GM12878 (cell line): Measurements from ENCODE around the gene ITIH6. TPM values are rescaled to one million over a fixed set of nuclear protein-coding genes. Genes with fewer than 3 reads are reported as not detected.

Experiments
- ATAC-seq: fragments of 200-7000 bp; cut with Tn5 transposase; 3 replicates; pipeline ENCODE4 v1.9.1; 2020; ENCODE audit warnings: mild to moderate bottlenecking, moderate library complexity
- BruUV-seq: library from RNA; stranded (reverse); fragments of 400-500 nt; replicated peaks from 2 replicates; lab custom pipeline; 2021; lab: Mats Ljungman, UMichigan
- CTCF ChIA-PET: fragments of 300-600 bp; sonication (Branson Sonifier 250); formaldehyde crosslinking; extraction: SDS; loops from one replicate; lab custom pipeline; 2021; ENCODE audit warnings: inconsistent platforms; lab: Yijun Ruan, JAX
- POLR2A ChIA-PET: fragments of 350-600 bp; formaldehyde crosslinking; extraction: SDS; loops from one replicate; lab custom pipeline; 2021; ENCODE audit warnings: inconsistent platforms; lab: Charles Lee
- RAD21 ChIA-PET: fragments of 300-600 bp; sonication (Branson Sonifier 250); formaldehyde crosslinking; loops from one replicate; lab custom pipeline; 2023; ENCODE audit warnings: antibody characterized with exemption; ENCODE audit not compliant: unreplicated experiment; lab: Charles Lee
- SMC1A ChIA-PET: fragments of 300-600 bp; sonication (Branson Sonifier 250); formaldehyde crosslinking; loops from one replicate; lab custom pipeline; 2023; ENCODE audit not compliant: unreplicated experiment, uncharacterized antibody; lab: Charles Lee
- DNase-seq: peaks from one replicate; pipeline ENCODE4 v3.0.0-alpha.2; 2011; ENCODE audit warnings: low read depth, low spot score
- FAIRE-seq: peaks from 3 replicates; lab custom pipeline; 2011; peaks lifted over from hg19 to GRCh38; lab: Jason Lieb, UNC
- H2AFZ ChIP-seq: 2 replicates; pipeline ENCODE4 v1.6.0; 2011; ENCODE audit warnings: low read depth, low read length, control low read depth; ENCODE audit not compliant: control insufficient read depth
- H3K27ac ChIP-seq: 2 replicates; pipeline ENCODE4 v1.5.1; 2011; ENCODE audit warnings: control low read depth; ENCODE audit not compliant: control insufficient read depth, insufficient read depth
- H3K27me3 ChIP-seq, 2 experiments: replicated peaks in 1 of 2; 2 replicates each; pipeline versions ENCODE4 v1.6.0 to v1.6.1; 2011; ENCODE audit warnings: low read length in 1 of 2; ENCODE audit not compliant: control insufficient read depth in 2 of 2, insufficient read depth in 2 of 2
- H3K36me3 ChIP-seq, 2 experiments: 2 replicates each; pipeline ENCODE4 v1.5.1; 2011; ENCODE audit warnings: low read length in 1 of 2; ENCODE audit not compliant: control insufficient read depth in 2 of 2, insufficient read depth in 2 of 2
- H3K4me1 ChIP-seq: 2 replicates; pipeline ENCODE4 v1.6.1; 2011; ENCODE audit warnings: mild to moderate bottlenecking, low read length, moderate library complexity, mixed read lengths; ENCODE audit not compliant: control insufficient read depth, insufficient read depth
- H3K4me2 ChIP-seq: 2 replicates; pipeline ENCODE4 v1.6.0; 2011; ENCODE audit warnings: control low read depth; ENCODE audit not compliant: control insufficient read depth, insufficient read depth
- H3K4me3 ChIP-seq: fragments of 200-600 bp; sonication (generic); 2 replicates; pipeline ENCODE4 v1.5.1; 2016
- H3K79me2 ChIP-seq: 2 replicates; pipeline ENCODE4 v1.6.0; 2011; ENCODE audit warnings: low read length; ENCODE audit not compliant: control insufficient read depth, insufficient read depth
- H3K9ac ChIP-seq: 2 replicates; pipeline ENCODE4 v1.8.0; 2011; ENCODE audit warnings: low read length, control low read depth, mixed read lengths; ENCODE audit not compliant: control insufficient read depth, insufficient read depth
- H3K9me3 ChIP-seq: replicated peaks from 3 replicates; pipeline ENCODE4 v1.5.1; 2011; ENCODE audit warnings: mild to moderate bottlenecking, low read length; ENCODE audit not compliant: control insufficient read depth, insufficient read depth
- H4K20me1 ChIP-seq: 2 replicates; pipeline ENCODE4 v1.6.0; 2011; ENCODE audit not compliant: control insufficient read depth, insufficient read depth
- CEBPZ ChIP-seq: fragments of 150-350 bp; IDR thresholded peaks from 2 replicates; pipeline ENCODE4 v1.6.1; 2016; ENCODE audit warnings: low read depth, low read length
- CHD1 ChIP-seq: IDR thresholded peaks from 2 replicates; pipeline ENCODE4 v1.6.1; 2012; ENCODE audit warnings: low read depth, low read length, improper control_type of control experiment
- ETV6 ChIP-seq, 2 experiments: fragments of 450-650 bp in 1 of 2; IDR thresholded peaks in 1 of 2; conservative IDR thresholded peaks in 1 of 2; 2 replicates each; pipeline ENCODE4 v1.6.1; 2014; ENCODE audit warnings: antibody characterized with exemption in 1 of 2, borderline replicate concordance in 1 of 2, low read depth in 1 of 2, mild to moderate bottlenecking in 1 of 2, moderate library complexity in 1 of 2
- FOXM1 ChIP-seq: IDR thresholded peaks from 2 replicates; pipeline ENCODE4 v1.6.1; 2012; ENCODE audit warnings: low read depth, mild to moderate bottlenecking, inconsistent platforms, low read length, moderate library complexity
- NFYB ChIP-seq: IDR thresholded peaks from 2 replicates; pipeline ENCODE4 v1.6.1; 2011; ENCODE audit warnings: low read depth, mild to moderate bottlenecking, low read length, improper control_type of control experiment, moderate library complexity; ENCODE audit not compliant: insufficient read depth
- NR2C2 ChIP-seq: IDR thresholded peaks from 2 replicates; pipeline ENCODE4 v1.6.1; 2011; ENCODE audit warnings: borderline replicate concordance, low read depth; ENCODE audit not compliant: control insufficient read depth, insufficient read length
- NRF1 ChIP-seq: conservative IDR thresholded peaks from 2 replicates; pipeline ENCODE4 v1.6.1; 2011; ENCODE audit warnings: mild to moderate bottlenecking, low read depth, low read length, improper control_type of control experiment
- SP1 ChIP-seq: IDR thresholded peaks from one replicate; pipeline ENCODE4 v1.6.1; 2011; ENCODE audit warnings: low read depth, low read length
- SRF ChIP-seq, 2 experiments: IDR thresholded peaks; 2 replicates each; pipeline ENCODE4 v1.6.1; 2011; ENCODE audit warnings: low read depth in 2 of 2, low read length in 2 of 2, mild to moderate bottlenecking in 1 of 2, moderate library complexity in 1 of 2
- ZSCAN29 ChIP-seq: fragments of 450-650 bp; IDR thresholded peaks from 2 replicates; pipeline ENCODE4 v1.6.1; 2017; ENCODE audit warnings: mild to moderate bottlenecking, moderate library complexity
- WGBS: methylation state at CpG from one replicate; pipeline ENCODE4 v1.1.6; 2016; ENCODE audit warnings: low lambda C conversion rate; ENCODE audit not compliant: insufficient replicate concordance, insufficient coverage; ENCODE audit errors: missing lambda C conversion rate; 5-methylcytosine and 5-hydroxymethylcytosine counted together
- in situ Hi-C: fragments of 300-500 bp; cut with MboI; formaldehyde crosslinking; loops from 9 replicates; pipeline ENCODE4 v1.14.3; 2018; ENCODE audit warnings: mixed read lengths
- intact Hi-C: fragments of 100-400 bp; cut with micrococcal nuclease; formaldehyde crosslinking; loops from one replicate; pipeline ENCODE4 v1.14.2; 2022; ENCODE audit not compliant: unreplicated experiment
- polyA plus RNA-seq, 11 experiments: library from polyadenylated mRNA; depleted of rRNA in 4 of 11; unstranded in 6 of 11; stranded (reverse) in 5 of 11; fragments of >200 nt; fragmentation: Nextera tagmentation in 4 of 11; fragmentation: Illumina TruSeq in 1 of 11; extraction: Ambion mirVana in 4 of 11; extraction: Trizol in 1 of 11; gene quantifications; 1 replicate in 1 of 11; 2 replicates in 10 of 11; pipeline versions ENCODE4 v1.2.1 to v1.2.3, GENCODE V29; 2011 to 2016; ENCODE audit warnings: inconsistent platforms in 2 of 11, missing spikeins in 2 of 11, low read depth in 1 of 11
- total RNA-seq, 4 experiments: library from RNA; depleted of rRNA in 3 of 4; stranded (reverse); fragments of >200 nt in 3 of 4; fragmentation: Illumina TruSeq in 1 of 4; extraction: Trizol in 1 of 4; gene quantifications; 2 replicates each; pipeline versions ENCODE4 v1.2.1 to v1.2.3, GENCODE V29; 2013 to 2021
- TF ChIP-seq, protein P1 (sequence below): IDR thresholded peaks from 2 replicates; pipeline ENCODE4 v1.6.1; 2012; ENCODE audit warnings: low read depth, low read length, improper control_type of control experiment
- TF ChIP-seq, protein P2 (sequence below): fragments of 450-650 bp; IDR thresholded peaks from 2 replicates; pipeline ENCODE4 v1.6.1; 2017; ENCODE audit warnings: low read depth, mild to moderate bottlenecking, moderate library complexity
- TF ChIP-seq, protein P3 (sequence below), 3 experiments: IDR thresholded peaks in 2 of 3; conservative IDR thresholded peaks in 1 of 3; 2 replicates each; pipeline ENCODE4 v1.5.1; 2011; ENCODE audit warnings: low read depth in 3 of 3, low read length in 3 of 3, mild to moderate bottlenecking in 3 of 3, control low read depth in 2 of 3, moderate library complexity in 2 of 3, inconsistent platforms in 1 of 3, mixed read lengths in 1 of 3; ENCODE audit not compliant: control insufficient read depth in 2 of 3, insufficient read depth in 1 of 3; ENCODE audit errors: extremely low read depth in 1 of 3

The ITIH6 gene
- total and polyA plus RNA-seq, 10 of the 15 experiments (the other 5 are each of a cell fraction or from before 2014, with no cell fraction given) = not detected

DNA sequence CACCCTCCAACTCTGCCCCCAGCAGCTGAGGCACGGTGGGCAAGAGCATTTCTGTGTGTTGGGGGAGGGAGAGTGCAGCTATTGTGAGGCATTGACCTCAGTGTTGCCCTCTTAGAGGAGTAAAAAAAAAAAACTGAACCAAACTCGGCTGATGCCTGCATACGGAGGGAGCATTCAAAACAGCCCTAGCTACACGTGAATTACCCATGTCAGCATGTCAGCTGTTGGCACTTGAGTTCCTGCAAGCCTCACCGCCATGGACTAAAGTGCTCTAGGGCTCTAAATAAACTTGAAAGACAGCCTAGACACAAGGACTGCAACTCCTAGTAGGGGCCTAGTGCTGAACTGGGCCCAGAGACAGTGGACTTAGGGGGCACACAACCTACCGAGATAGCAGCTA is 22.0 kb downstream of the ITIH6 start:
- SMC1A ChIA-PET = no interaction called here
- POLR2A ChIA-PET = no interaction called here
- Histone ChIP-seq H3K27me3 (no peaks in the 10 kb centered on the region), H2AFZ (no peak overlapping the region), H3K36me3 (no peaks in the 10 kb centered on the region), H3K4me3 (no peak overlapping the region), H3K4me2 (no peak overlapping the region), H3K4me1 (no peaks in the 10 kb centered on the region), H3K79me2 (no peaks in the 10 kb centered on the region), H4K20me1 (no peaks in the 10 kb centered on the region), H3K27ac (no peak overlapping the region), H3K9me3 (no peaks in the 10 kb centered on the region), H3K9ac (no peak overlapping the region)
- intact Hi-C loops (no loop called here), in situ Hi-C loops (no loop called here)
- ATAC-seq (no peak), DNase-seq (no peak), FAIRE-seq (no peak)
- RAD21 ChIA-PET = no interaction called here
- WGBS = 50% methylated on average over 6 of the region's 6 CpGs
- BruUV-seq = no TSS peak
- TF ChIP-seq FOXM1 (no peak), ZSCAN29 (no peak), NRF1 (no peak), NR2C2 (no peak), NFYB (no peak), CEBPZ (no peak), ETV6 (conservative IDR thresholded peaks at IDR 0.05 in 1 of 2, IDR thresholded peaks at IDR 0.05 in 1 of 2; ENCODE audit: borderline replicate concordance in 1 of 2, low read depth in 1 of 2) (no peak), SRF (IDR thresholded peaks at IDR 0.05; ENCODE audit: low read depth in 2 of 2, low read length in 2 of 2) (no peak), CHD1 (no peak), SP1 (no peak)
- TF ChIP-seq, protein P1, sequence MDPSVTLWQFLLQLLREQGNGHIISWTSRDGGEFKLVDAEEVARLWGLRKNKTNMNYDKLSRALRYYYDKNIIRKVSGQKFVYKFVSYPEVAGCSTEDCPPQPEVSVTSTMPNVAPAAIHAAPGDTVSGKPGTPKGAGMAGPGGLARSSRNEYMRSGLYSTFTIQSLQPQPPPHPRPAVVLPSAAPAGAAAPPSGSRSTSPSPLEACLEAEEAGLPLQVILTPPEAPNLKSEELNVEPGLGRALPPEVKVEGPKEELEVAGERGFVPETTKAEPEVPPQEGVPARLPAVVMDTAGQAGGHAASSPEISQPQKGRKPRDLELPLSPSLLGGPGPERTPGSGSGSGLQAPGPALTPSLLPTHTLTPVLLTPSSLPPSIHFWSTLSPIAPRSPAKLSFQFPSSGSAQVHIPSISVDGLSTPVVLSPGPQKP = no peak
- TF ChIP-seq, protein P2, sequence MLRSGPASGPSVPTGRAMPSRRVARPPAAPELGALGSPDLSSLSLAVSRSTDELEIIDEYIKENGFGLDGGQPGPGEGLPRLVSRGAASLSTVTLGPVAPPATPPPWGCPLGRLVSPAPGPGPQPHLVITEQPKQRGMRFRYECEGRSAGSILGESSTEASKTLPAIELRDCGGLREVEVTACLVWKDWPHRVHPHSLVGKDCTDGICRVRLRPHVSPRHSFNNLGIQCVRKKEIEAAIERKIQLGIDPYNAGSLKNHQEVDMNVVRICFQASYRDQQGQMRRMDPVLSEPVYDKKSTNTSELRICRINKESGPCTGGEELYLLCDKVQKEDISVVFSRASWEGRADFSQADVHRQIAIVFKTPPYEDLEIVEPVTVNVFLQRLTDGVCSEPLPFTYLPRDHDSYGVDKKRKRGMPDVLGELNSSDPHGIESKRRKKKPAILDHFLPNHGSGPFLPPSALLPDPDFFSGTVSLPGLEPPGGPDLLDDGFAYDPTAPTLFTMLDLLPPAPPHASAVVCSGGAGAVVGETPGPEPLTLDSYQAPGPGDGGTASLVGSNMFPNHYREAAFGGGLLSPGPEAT = no peak
- TF ChIP-seq, protein P3, sequence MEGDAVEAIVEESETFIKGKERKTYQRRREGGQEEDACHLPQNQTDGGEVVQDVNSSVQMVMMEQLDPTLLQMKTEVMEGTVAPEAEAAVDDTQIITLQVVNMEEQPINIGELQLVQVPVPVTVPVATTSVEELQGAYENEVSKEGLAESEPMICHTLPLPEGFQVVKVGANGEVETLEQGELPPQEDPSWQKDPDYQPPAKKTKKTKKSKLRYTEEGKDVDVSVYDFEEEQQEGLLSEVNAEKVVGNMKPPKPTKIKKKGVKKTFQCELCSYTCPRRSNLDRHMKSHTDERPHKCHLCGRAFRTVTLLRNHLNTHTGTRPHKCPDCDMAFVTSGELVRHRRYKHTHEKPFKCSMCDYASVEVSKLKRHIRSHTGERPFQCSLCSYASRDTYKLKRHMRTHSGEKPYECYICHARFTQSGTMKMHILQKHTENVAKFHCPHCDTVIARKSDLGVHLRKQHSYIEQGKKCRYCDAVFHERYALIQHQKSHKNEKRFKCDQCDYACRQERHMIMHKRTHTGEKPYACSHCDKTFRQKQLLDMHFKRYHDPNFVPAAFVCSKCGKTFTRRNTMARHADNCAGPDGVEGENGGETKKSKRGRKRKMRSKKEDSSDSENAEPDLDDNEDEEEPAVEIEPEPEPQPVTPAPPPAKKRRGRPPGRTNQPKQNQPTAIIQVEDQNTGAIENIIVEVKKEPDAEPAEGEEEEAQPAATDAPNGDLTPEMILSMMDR (IDR thresholded peaks at IDR 0.05 in 2 of 3, conservative IDR thresholded peaks at IDR 0.05 in 1 of 3; ENCODE audit: control insufficient read depth in 2 of 3, extremely low read depth in 1 of 3, insufficient read depth in 1 of 3, low read depth in 3 of 3, low read length in 3 of 3) = no peak
- CTCF ChIA-PET = no interaction called here
